Breast epithelium (tissue), 3 donors: ENCODE data around the gene ATP1A2.

ENCODE experiments used
- CTCF ChIP-seq, 3 donors: fragments of 450-650 bp; IDR thresholded peaks; one replicate each; pipeline ENCODE4 v1.5.1; 2016 to 2017; ENCODE audit warnings: antibody characterized with exemption in 3 of 3, mild to moderate bottlenecking in 3 of 3, moderate library complexity in 3 of 3
- POLR2A ChIP-seq: fragments of 450-650 bp; IDR thresholded peaks from one replicate; pipeline ENCODE4 v1.6.1; 2016; ENCODE audit warnings: antibody characterized with exemption, mild to moderate bottlenecking, moderate library complexity

GRCh38 chr1:160096274-160097116, 19.1 kb upstream of the ATP1A2 start:
- TF ChIP-seq POLR2A (no peak), CTCF (IDR thresholded peaks at IDR 0.05) (no peak)
